NCI-H2029 treated with DMSO at 0.1 percent for 48 hours (cell line): ENCODE results near the gene CRAT.
A peak's percentile ranks its signal among the peaks of the same experiment; 100 is the strongest.

ENCODE experiments used
- DNase-seq: peaks from one replicate; lab custom pipeline; 2025; lab: John Stamatoyannopoulos, UW

CRAT gene

GRCh38 chr9:129060991-129061390 lies 49.6 kb downstream of the CRAT start:
- DNase-seq: no peak

- no peak for DNase-seq
Observed at GRCh38 chr9:129059796-129060785, 50.5 kb downstream of the CRAT start.

DNA sequence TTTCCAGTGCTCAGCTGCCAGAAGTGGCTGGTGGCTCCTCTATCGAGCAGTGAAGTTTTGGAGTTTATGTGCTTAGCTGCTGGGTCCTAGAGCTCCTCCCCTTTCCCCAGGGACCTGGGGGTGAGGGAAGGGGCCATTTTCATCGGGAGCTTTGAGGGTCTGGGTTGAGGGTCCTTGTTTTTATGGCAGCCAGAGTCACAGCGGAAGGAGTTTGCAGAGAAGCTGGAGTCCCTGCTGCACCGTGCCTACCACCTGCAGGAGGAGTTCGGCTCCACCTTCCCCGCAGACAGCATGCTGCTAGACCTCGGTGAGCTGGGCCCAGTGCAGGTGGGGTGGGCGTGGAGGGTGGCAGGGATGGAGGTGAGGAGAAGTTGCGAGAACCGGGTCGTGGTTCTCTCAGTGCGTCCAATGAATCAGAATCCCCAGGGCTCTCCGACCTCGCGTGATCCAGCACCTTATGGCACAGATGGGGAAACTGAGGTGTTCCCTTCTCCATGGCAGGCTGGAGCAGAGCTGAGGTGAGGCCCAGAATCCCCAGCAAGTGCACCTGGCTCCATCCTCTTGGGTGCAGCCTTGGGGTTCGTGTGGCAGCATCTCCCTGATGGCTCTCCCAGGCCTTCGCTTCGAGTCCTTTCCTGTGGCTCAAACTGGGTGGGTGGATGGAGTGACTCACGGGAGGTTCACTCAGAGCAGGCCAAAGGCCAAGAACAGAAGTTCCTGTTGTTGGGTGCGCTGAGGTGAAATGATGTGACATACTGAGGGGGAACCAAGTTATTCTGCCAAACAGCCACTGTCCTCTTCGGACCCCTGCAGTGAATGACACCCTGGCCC lies 51.4 kb downstream of the CRAT start:
- DNase-seq: no peak

GRCh38 chr9:129054163-129054851 lies 56.3 kb downstream of the CRAT start:
- DNase-seq: no peak

DNA sequence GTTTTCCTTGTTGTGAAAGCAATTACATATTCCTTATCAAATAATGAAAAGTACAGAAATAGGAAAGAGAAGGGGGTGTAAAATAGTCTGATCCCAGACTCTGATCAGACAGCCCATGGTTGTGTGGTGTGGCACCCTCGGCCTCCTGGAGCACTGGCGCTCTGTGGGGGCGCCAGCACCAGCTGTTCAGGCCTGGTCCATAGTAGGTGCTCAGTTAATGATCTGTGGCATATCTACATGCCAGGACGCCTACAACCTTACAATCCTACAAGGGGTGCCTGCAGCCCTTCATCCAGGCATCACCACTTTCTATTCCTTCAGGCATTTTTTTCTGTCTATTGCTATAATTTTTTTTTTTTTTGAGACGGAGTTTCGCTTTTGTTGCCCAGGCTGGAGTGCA lies 57.6 kb downstream of the CRAT start:
- no peak for DNase-seq

DNA sequence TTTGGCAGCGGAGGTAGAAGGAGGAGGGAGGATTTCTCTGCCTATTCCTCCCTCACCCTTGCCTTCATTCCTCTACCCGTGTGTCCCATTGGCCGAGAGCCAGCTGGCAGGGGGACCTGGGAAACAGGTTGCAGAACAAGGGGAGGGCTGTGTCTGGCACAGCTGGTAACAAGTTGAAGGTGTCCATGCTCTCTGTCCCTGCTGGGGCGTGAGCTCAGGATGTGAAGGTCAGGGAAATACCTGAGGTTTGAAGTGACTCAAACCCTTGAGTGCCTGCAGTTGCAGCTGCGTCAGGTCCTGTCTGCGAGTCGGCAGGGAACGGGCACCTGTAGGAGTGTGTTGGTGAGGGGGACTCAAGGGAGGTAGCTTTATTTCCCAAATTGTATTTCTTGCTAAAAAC lies 58.0 kb downstream of the CRAT start:
- DNase-seq: peak; percentile 67
